ENCODE results near the gene TCEANC2. TPM values are rescaled to one million over a fixed set of nuclear protein-coding genes. Genes with fewer than 3 reads are reported as not detected.

TCEANC2 gene
- total and polyA plus RNA-seq, 2 experiments from 2014 or later, result 6.0 to 6.3 TPM

GRCh38 chr1:54137534-54138061, 84.2 kb downstream of the TCEANC2 start (continued):
- TF ChIP-seq REST (IDR thresholded peaks at IDR 0.05; ENCODE audit: unreplicated experiment), result no peak

- H3K27me3 ChIP-seq (ENCODE audit: insufficient read depth), result no peaks in the 10 kb centered on the region
- Mint-ChIP-seq H3K9me3 (no peaks in the 10 kb centered on the region), H3K27ac (no peak overlapping the region), H3K4me3 (no peak overlapping the region), H3K4me1 (peaks cover 31% of the 10 kb centered on the region), H3K36me3 (ENCODE audit: low read depth) (no peaks in the 10 kb centered on the region), H3K27me3 (ENCODE audit: insufficient read depth, low read depth, poor library complexity) (peaks cover 7% of the 10 kb centered on the region)
- no peak overlapping the region for H3K4me2 ChIP-seq
- no peaks in the 10 kb centered on the region for H3K79me2 ChIP-seq (replicated peaks; ENCODE audit: insufficient read depth)
- no peaks in the 10 kb centered on the region for H4K20me1 ChIP-seq (replicated peaks; ENCODE audit: insufficient read depth)
- H3K4me3 ChIP-seq, result no peak overlapping the region
- TF ChIP-seq ETS1 (IDR thresholded peaks at IDR 0.05) (no peak), STAT1 (IDR thresholded peaks at IDR 0.05; ENCODE audit: unreplicated experiment) (no peak), NANOG (IDR thresholded peaks at IDR 0.05; ENCODE audit: borderline replicate concordance) (no peak), JUNB (IDR thresholded peaks at IDR 0.05; ENCODE audit: unreplicated experiment) (no peak), POLR2AphosphoS5 (IDR thresholded peaks at IDR 0.05; ENCODE audit: low read depth) (no peak)
- no peaks in the 10 kb centered on the region for H3K9me2 ChIP-seq (ENCODE audit: insufficient read depth)
- H2AFZ ChIP-seq, result no peak overlapping the region
- peaks cover 29% of the 10 kb centered on the region for H3K4me1 ChIP-seq (ENCODE audit: insufficient read depth)
- no peak overlapping the region for H3K27ac ChIP-seq (ENCODE audit: low read depth)
- H3F3A ChIP-seq (replicated peaks; ENCODE audit: low read depth), result no peaks in the 10 kb centered on the region
- ATAC-seq, result no peak
- DNase-seq (ENCODE audit: low spot score), result no peak
- no peaks in the 10 kb centered on the region for H3K36me3 ChIP-seq (ENCODE audit: insufficient read depth)
Measured at GRCh38 chr1:54138994-54139393, 85.6 kb downstream of the TCEANC2 start.

- H3K4me3 Mint-ChIP-seq, result no peak overlapping the region
- H3K9me3 Mint-ChIP-seq, result no peaks in the 10 kb centered on the region
- Histone ChIP-seq H3K27me3 (ENCODE audit: insufficient read depth) (no peaks in the 10 kb centered on the region), H3F3A (replicated peaks; ENCODE audit: low read depth) (no peaks in the 10 kb centered on the region), H2AFZ (no peak overlapping the region), H3K79me2 (replicated peaks; ENCODE audit: insufficient read depth) (no peaks in the 10 kb centered on the region), H3K4me2 (no peak overlapping the region), H3K9me2 (ENCODE audit: insufficient read depth) (no peaks in the 10 kb centered on the region), H3K36me3 (ENCODE audit: insufficient read depth) (no peaks in the 10 kb centered on the region), H3K4me3 (no peak overlapping the region), H4K20me1 (replicated peaks; ENCODE audit: insufficient read depth) (no peaks in the 10 kb centered on the region), H3K4me1 (ENCODE audit: insufficient read depth) (peaks cover 26% of the 10 kb centered on the region), H3K27ac (ENCODE audit: low read depth) (no peak overlapping the region)
- ATAC-seq (no peak), DNase-seq (ENCODE audit: low spot score) (no peak)
- H3K27me3 Mint-ChIP-seq (ENCODE audit: insufficient read depth, low read depth, poor library complexity), result peaks cover 9% of the 10 kb centered on the region
- H3K36me3 Mint-ChIP-seq (ENCODE audit: low read depth), result no peaks in the 10 kb centered on the region
- H3K27ac Mint-ChIP-seq, result no peak overlapping the region
- H3K4me1 Mint-ChIP-seq, result peaks cover 31% of the 10 kb centered on the region
- TF ChIP-seq EZH2phosphoT487 (IDR thresholded peaks at IDR 0.05; ENCODE audit: unreplicated experiment), result no peak
- TF ChIP-seq JUNB (IDR thresholded peaks at IDR 0.05; ENCODE audit: unreplicated experiment), result no peak
- TF ChIP-seq NANOG (IDR thresholded peaks at IDR 0.05; ENCODE audit: borderline replicate concordance), result no peak
- no peak for TF ChIP-seq EZH2 (IDR thresholded peaks at IDR 0.05; ENCODE audit: low read depth, unreplicated experiment)
- no peak for TF ChIP-seq CREB1 (CRISPR knock-in tag; IDR thresholded peaks at IDR 0.05; ENCODE audit: low read depth)
- no peak for TF ChIP-seq ZNF331 (CRISPR knock-in tag; IDR thresholded peaks at IDR 0.05; ENCODE audit: low read depth)
- TF ChIP-seq REST (IDR thresholded peaks at IDR 0.05; ENCODE audit: unreplicated experiment), result no peak
- TF ChIP-seq ZNF114 (CRISPR knock-in tag; IDR thresholded peaks at IDR 0.05), result no peak
- no peak for TF ChIP-seq CTCF (conservative IDR thresholded peaks at IDR 0.05; ENCODE audit: low read depth in 2 of 2)
- no peak for TF ChIP-seq STAT1 (IDR thresholded peaks at IDR 0.05; ENCODE audit: unreplicated experiment)
Measured at GRCh38 chr1:54139711-54140110, 86.3 kb downstream of the TCEANC2 start.
